Activated CD8-positive, alpha-beta memory T cell treated with anti-CD3 and anti-CD28 coated beads, Interleukin-2, amount 50 U/mL, for 1 hour (primary cell): ENCODE data around the gene FNBP1L.
"Not testable (repeated sequence)": the region's sequence is repeated elsewhere in the genome, so short reads cannot be mapped to it uniquely, and the experiment has no call there.

Source experiments
- DNase-seq: peaks from one replicate; pipeline ENCODE4 v3.0.0-alpha.2; 2020; ENCODE audit errors: extremely low read depth

Gene FNBP1L

DNA sequence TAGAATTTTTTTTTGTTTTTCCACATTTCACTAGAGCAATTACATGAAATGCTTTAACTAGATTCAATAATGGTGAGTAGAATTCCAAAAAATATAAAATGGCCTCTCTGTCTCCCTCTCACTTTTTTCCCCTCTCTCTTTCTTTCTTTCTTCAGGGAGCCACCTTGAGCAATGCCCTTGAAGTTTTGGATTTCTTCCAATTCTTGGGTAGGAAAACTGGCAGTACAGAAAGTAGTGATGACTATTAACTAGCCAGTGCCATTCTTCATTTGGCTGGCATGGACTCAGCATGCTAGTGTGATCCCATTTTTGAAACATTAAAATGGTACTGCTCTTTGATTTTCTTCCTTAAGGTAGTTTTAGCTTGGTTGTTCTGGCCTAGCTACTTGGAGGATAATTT is 4.5 kb upstream of the FNBP1L start:
- DNase-seq, result no peak

DNA sequence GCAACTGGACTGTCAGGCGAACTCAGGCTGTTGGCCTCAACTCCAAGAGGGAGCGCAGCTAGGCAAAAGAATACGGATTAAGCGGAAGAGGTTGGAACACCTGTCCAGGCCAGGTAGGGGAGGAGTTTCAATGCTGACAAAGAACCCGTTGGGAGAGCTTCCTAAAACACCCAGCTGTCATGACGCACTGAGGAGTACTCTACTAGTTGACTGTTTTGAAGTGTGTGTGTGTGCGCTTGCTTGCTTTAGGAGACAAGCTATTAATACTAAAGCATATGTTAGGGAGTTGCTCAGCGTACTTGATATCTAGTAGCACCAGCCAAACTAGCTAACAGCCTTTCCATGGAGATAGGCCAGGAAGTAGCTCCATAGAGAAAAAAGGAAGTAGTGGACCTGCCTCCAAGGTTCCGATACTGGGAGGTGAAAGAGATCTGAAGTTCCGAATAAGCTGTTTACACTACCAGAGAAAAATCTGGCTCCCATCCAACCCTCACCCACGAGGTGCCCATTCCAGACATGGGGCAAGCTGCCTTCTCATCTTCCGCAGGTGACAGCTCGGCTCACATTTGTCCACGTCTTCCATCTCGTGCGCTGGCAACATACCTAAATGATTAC is 974 bp upstream of the FNBP1L start:
- DNase-seq, result no peak

GRCh38 chr1:93448292-93448982 is 519 bp downstream of the FNBP1L start:
- no peak for DNase-seq

GRCh38 chr1:93448983-93449804 is 1.3 kb downstream of the FNBP1L start:
- DNase-seq, result no peak

DNA sequence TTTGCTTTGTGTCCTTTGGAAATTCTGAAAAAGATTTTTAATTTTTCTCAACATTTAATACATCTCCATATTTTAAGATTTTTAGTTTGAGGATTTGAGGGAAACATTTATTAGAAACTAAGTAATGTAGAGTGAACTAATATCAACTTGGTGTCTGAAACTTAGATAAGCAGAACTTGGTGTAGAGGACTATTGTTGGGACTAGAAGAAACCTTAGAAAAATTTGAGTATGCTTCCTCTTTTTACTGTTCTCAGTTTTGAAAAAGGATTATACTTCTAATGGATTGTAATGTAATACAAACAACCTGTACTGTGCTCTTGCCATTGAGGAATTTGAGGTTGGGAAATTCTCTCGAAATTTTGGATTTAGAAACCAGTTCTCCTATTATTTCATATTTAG is 2.4 kb downstream of the FNBP1L start:
- DNase-seq, result no peak

GRCh38 chr1:93453911-93454310 is 6.0 kb downstream of the FNBP1L start:
- DNase-seq, result no peak

DNA sequence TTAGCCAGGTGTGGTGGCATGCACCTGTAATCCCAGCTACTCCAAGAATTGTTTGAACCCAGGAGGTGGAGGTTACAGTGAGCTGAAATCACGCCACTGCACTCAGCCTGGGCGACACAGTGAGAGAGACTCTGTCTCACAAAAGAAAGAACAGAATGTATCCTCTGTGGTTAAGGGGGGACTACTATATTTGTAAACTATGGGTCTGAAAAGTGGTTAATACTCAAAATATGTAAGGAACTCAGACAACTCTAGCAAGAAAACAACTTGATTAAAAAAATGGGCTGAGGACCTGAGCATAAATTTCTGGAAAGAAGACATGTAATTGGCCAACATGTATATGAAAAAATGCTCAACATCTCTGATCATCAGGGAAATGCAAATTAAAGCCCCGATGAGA is 11.2 kb downstream of the FNBP1L start:
- DNase-seq, result no peak

GRCh38 chr1:93461236-93461635 is 13.3 kb downstream of the FNBP1L start:
- no peak for DNase-seq

DNA sequence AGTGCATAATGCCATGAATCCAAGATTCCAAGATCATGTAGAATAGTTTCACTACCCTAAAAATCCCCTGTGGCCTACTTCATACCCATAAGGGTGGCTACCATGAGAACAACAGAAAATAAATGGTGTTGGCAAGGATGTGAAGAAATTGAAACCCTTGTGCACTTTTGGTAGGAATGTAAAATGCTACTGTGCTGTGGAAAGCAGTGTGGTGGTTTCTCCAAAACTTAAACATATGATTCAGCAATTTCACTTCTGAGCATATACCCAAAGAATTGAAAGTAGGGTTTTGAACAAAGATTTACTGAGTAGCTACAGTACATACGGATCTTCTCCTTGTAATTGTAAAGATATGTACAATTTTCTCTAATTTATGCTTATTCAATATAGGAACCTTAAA is 16.0 kb downstream of the FNBP1L start:
- no peak for DNase-seq

DNA sequence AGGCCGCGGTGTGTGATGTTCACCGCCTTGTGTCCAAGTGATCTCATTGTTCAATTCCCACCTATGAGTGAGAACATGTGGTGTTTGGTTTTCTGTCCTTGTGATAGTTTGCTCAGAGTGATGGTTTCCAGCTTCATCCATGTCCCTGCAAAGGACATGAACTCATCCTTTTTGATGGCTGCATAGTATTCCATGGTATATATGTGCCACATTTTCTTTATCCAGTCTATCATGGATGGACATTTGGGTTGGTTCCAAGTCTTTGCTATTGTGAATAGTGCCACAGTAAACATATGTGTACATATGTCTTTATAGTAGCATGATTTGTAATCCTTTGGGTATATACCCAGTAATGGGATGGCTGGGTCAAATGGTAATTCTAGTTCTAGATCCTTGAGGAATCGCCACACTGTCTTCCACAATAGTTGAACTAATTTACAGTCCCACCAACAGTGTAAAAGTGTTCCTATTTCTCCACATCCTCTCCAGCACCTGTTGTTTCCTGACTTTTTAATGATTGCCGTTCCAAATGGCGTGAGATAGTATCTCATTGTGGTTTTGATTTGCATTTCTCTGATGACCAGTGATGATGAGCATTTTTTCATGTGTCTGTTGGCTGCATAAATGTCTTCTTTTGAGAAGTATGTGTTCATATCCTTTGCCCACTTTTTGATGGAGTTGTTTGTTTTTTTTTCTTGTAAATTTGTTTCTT is 17.6 kb downstream of the FNBP1L start:
- DNase-seq, result not testable (repeated sequence)

DNA sequence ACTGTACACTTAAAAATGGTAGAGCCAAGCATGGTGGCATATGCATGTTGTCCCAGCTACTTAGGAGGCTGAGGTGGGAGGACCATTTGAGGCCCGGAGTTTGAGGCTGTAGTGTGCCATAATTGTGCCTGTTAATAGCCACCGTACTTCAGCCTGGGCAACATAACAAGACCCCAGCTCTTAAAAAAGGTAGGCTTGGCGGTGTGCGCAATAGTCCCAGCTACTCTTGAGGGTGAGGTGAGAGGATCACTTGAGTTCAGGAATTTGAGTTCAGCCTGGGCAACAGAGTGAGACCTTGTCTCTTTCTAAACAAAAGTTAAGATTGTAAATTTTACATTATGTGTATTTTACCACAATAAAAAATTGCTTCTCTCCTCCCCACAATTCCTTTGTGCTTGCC is 19.7 kb downstream of the FNBP1L start:
- no peak for DNase-seq

- DNase-seq, result no peak
Observed at GRCh38 chr1:93468662-93469061, 20.7 kb downstream of the FNBP1L start.

GRCh38 chr1:93469223-93469622 is 21.3 kb downstream of the FNBP1L start:
- not testable (repeated sequence) for DNase-seq

DNA sequence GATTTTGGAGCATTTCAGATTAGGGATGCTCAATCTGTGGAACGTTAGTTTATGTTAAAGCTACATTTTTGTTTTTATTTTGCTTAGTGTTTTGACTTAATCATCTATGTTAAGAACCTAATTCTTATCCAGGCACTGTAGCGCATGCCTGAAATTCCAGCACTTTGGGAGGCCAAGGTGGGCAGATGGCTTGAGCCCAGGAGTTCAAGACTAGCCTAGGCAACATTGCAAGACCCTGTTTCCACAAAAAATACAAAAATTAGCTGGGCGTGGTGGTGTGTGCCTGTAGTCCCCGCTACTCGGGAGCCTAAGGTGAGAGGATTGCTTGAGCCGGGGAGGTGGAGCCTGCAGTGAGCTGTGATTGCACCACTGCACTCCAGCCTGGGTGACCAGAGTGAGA is 23.4 kb downstream of the FNBP1L start:
- DNase-seq, result no peak

DNA sequence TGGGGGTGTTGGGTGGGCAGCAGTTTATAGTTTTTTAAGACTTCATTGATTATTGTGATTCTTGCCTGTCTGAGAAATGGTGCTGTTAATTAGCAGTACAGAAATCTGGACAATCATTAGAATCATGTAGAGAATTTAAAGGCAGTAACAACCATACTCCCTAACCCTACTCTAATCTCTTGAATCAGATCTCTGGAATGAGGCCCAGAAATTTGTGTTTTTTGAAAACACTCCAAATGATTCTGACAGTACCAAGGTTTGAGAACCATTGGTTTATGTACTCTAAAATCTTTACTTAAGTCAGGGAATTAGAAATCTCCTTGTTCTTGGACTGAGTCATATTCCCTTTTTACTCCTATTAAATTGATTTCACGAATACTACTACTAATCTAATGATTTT is 24.0 kb downstream of the FNBP1L start:
- DNase-seq, result no peak

- DNase-seq, result no peak
Observed at GRCh38 chr1:93474321-93474720, 26.4 kb downstream of the FNBP1L start.

- no peak for DNase-seq
Observed at GRCh38 chr1:93475681-93476080, 27.8 kb downstream of the FNBP1L start.

DNA sequence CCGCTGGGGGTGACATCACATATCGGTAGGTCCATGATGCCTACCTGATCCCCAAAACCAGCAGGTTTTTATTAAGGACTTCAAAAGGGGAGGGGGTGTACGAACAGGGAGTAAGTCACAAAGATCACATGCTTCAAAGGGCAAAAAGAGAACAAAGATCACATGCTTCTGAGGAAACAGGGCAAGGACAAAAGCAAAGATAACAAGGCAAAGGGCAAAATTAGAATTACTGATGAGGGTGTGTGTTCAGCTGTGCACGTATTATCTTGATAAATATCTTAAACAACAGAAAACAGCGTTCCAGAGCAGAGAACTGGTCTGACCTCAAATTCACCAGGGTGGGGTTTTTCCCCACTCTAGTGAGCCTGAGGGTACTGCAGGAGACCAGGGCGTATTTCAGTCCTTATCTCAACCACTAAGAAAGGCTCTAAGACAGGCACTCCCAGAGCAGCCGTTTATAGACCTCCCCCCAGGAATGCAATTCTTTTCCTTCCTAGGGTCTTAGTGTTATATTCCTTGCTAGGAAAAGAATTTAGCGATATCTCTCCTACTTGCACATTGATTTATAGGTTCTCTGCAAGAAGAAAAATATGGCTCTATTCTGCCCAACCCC is 31.3 kb downstream of the FNBP1L start:
- DNase-seq, result not testable (repeated sequence)

- DNase-seq, result not testable (repeated sequence)
Observed at GRCh38 chr1:93481899-93482298, 34.0 kb downstream of the FNBP1L start.

- DNase-seq, result no peak
Observed at GRCh38 chr1:93483200-93483599, 35.3 kb downstream of the FNBP1L start.

GRCh38 chr1:93483606-93484005 is 35.7 kb downstream of the FNBP1L start:
- no peak for DNase-seq

GRCh38 chr1:93488207-93488606 is 40.3 kb downstream of the FNBP1L start:
- no peak for DNase-seq
